HG02840 (cell line): ENCODE results near the gene NUDCD3.
"Not testable (repeated sequence)": the region's sequence is repeated elsewhere in the genome, so short reads cannot be mapped to it uniquely, and the experiment has no call there.

Experiments used
- ATAC-seq: cut with Tn5 transposase; IDR thresholded peaks from one replicate; pipeline ENCODE4 v1.9.1; 2021; ENCODE audit warnings: mild to moderate bottlenecking, moderate library complexity, moderate number of reproducible peaks; ENCODE audit not compliant: unreplicated experiment, low FRiP score

The NUDCD3 gene

GRCh38 chr7:44519546-44519945, 29.1 kb upstream of the NUDCD3 start:
- ATAC-seq: no peak

- ATAC-seq: no peak
Measured at GRCh38 chr7:44518761-44519160, 28.3 kb upstream of the NUDCD3 start.

GRCh38 chr7:44517175-44517574, 26.7 kb upstream of the NUDCD3 start:
- no peak for ATAC-seq

GRCh38 chr7:44515590-44516268, 25.3 kb upstream of the NUDCD3 start:
- ATAC-seq: no peak

GRCh38 chr7:44512736-44513135, 22.3 kb upstream of the NUDCD3 start:
- no peak for ATAC-seq

GRCh38 chr7:44511863-44512468, 21.5 kb upstream of the NUDCD3 start:
- ATAC-seq: no peak

GRCh38 chr7:44511236-44511635, 20.8 kb upstream of the NUDCD3 start:
- ATAC-seq: no peak

GRCh38 chr7:44508328-44509030, 18.0 kb upstream of the NUDCD3 start:
- ATAC-seq: no peak

- ATAC-seq: not testable (repeated sequence)
Measured at GRCh38 chr7:44506592-44507288, 16.3 kb upstream of the NUDCD3 start.

- no peak for ATAC-seq
Measured at GRCh38 chr7:44505595-44505994, 15.1 kb upstream of the NUDCD3 start.

GRCh38 chr7:44498230-44498954, 7.9 kb upstream of the NUDCD3 start:
- no peak for ATAC-seq

- ATAC-seq: no peak
Measured at GRCh38 chr7:44497155-44498027, 6.9 kb upstream of the NUDCD3 start.

GRCh38 chr7:44496385-44496784, 5.9 kb upstream of the NUDCD3 start:
- ATAC-seq: no peak

- no peak for ATAC-seq
Measured at GRCh38 chr7:44494960-44495359, 4.5 kb upstream of the NUDCD3 start.

- no peak for ATAC-seq
Measured at GRCh38 chr7:44491229-44491628, 771 bp upstream of the NUDCD3 start.

GRCh38 chr7:44489955-44490350, 505 bp downstream of the NUDCD3 start:
- ATAC-seq: peak; percentile 14

- no peak for ATAC-seq
Measured at GRCh38 chr7:44488955-44489354, 1.5 kb downstream of the NUDCD3 start.

- ATAC-seq: no peak
Measured at GRCh38 chr7:44486693-44487092, 3.8 kb downstream of the NUDCD3 start.

- ATAC-seq: no peak
Measured at GRCh38 chr7:44486001-44486400, 4.5 kb downstream of the NUDCD3 start.
